Heart left ventricle (tissue), 13 donors: ENCODE measurements around the gene LRRC41.

Source experiments
- CTCF ChIP-seq, 12 donors: fragments of 200-600 bp; sonication (generic) in 4 of 12; IDR thresholded peaks; one replicate each; pipeline versions ENCODE4 v1.5.0 to v1.8.0; 2018 to 2022; ENCODE audit warnings: antibody characterized with exemption in 12 of 12, mild to moderate bottlenecking in 5 of 12
- POLR2A ChIP-seq, 2 donors: fragments of 450-650 bp; IDR thresholded peaks; one replicate each; pipeline ENCODE4 v1.6.1; 2017; ENCODE audit warnings: antibody characterized with exemption in 2 of 2, mild to moderate bottlenecking in 2 of 2, moderate library complexity in 2 of 2
- donor health status: ischemic (EF 13 %, LVEDD 7.1; RV severe dilation, severe dysfunction).
- donor health status: DM: no; HTN: yes; CAD: no.
- donor health status: DM: no; HTN: no; CAD: no.
- donor health status: ischemic (EF 25% LVEDD 6.9; RV normal size, moderate dysfunction).
- donor health status: ischemic (EF 25% LVEDD 5.7; RV mildly dilated, moderate dysfunction).
- donor health status: ischemic (EF 35%, LVEDD 5.7; RV mildly dilated, moderate dysfunction).
- donor health status: nonischemic (EF 11% LVEDD 7.7; RV severe dilation, severe dysfunction).
- donor health status: DM: yes; HTN: yes; CAD: no.
- donor health status: PGD.
- donor health status: ischemic (EF 29% LVEDD 5.4; RV normal size, mild dysfunction).
- donor health status: nonischemic (EF 23%, LVEDD 6.1; RV moderate dilation, normal function).

DNA sequence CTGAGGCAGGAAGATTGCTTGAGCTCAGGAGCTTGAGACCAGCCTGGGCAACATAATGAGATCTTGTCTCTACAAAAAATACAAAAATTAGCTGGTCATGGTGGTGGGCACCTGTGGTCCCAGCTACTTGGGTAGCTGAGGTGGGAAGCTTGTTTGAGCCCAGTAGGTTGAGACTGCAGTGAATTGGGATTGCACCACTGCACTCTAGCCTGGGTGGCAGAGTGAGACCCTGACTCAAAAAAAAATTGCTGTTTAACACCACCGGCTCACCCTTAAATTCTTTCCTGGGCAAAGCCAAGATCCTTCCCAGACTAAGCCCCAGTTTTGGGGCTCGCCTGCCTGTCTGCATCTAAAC, 30.6 kb upstream of the LRRC41 start:
- TF ChIP-seq POLR2A (IDR thresholded peaks at IDR 0.05) (no peak), CTCF (IDR thresholded peaks at IDR 0.05) (no peak)
